Measurements from ENCODE around the gene AIFM3.

AIFM3 gene

DNA sequence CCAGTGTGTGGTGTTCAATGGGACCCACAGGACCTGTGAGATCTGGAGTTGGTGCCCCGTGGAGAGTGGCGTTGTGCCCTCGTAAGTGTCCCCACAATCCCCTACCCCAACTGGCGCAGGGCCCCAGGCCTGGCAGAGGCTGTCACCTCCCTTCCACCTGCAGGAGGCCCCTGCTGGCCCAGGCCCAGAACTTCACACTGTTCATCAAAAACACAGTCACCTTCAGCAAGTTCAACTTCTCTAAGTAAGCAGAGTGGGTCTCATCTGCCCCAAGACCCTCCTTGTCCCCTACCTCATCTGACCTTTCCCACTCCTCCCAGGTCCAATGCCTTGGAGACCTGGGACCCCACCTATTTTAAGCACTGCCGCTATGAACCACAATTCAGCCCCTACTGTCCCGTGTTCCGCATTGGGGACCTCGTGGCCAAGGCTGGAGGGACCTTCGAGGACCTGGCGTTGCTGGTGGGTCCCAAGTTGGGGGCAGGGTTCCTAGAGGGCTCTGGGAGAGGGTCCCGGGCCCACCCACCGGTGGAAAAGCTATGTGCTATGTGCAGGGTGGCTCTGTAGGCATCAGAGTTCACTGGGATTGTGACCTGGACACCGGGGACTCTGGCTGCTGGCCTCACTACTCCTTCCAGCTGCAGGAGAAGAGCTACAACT lies 56.0 kb downstream of the AIFM3 start:
- no peak overlapping the region for H3K27ac ChIP-seq
- no peaks in the 10 kb centered on the region for H3K36me3 ChIP-seq (ENCODE audit: insufficient read depth, low read length)
- H3K9me3 ChIP-seq (ENCODE audit: low read depth, low read length), result no peaks in the 10 kb centered on the region
- TF ChIP-seq EZH2 (IDR thresholded peaks at IDR 0.05) (no peak), POLR2AphosphoS5 (IDR thresholded peaks at IDR 0.05; ENCODE audit: borderline replicate concordance, low read depth, low read length) (no peak), FOXP2 (optimal IDR thresholded peaks at IDR 0.05; ENCODE audit: control extremely low read depth, extremely low read length, insufficient read depth) (no peak)
- no peak for DNase-seq (ENCODE audit: low read depth, low spot score)
- no peak overlapping the region for H3K9ac ChIP-seq (ENCODE audit: insufficient read length)
- H3K4me3 ChIP-seq, result no peak overlapping the region

DNA sequence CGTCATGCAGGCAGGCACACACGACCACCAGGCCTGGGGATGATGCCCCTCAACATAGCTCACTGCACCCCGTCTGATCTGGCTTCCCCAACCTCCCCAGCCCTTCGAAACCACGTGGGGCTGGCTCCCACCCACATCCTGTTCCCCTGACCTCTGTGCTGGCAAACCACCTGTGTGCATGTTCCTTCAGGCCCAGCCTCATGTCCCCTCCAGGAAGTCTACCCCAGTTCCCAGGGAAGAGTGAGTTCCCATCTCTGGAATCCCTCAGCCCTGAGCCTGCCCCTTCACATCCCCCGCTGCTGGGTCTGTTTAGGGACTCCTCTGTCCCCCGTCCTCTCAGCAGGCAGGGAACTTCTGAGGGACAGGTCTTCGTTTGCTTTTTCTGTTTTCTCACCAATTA lies 58.2 kb downstream of the AIFM3 start:
- no peak overlapping the region for H3K9ac ChIP-seq (ENCODE audit: insufficient read length)
- TF ChIP-seq EZH2 (IDR thresholded peaks at IDR 0.05) (no peak), FOXP2 (optimal IDR thresholded peaks at IDR 0.05; ENCODE audit: control extremely low read depth, extremely low read length, insufficient read depth) (no peak), POLR2AphosphoS5 (IDR thresholded peaks at IDR 0.05; ENCODE audit: borderline replicate concordance, low read depth, low read length) (no peak)
- no peaks in the 10 kb centered on the region for H3K9me3 ChIP-seq (ENCODE audit: low read depth, low read length)
- no peaks in the 10 kb centered on the region for H3K36me3 ChIP-seq (ENCODE audit: insufficient read depth, low read length)
- H3K4me3 ChIP-seq, result no peak overlapping the region
- H3K27ac ChIP-seq, result no peak overlapping the region
- no peak for DNase-seq (ENCODE audit: low read depth, low spot score)

DNA sequence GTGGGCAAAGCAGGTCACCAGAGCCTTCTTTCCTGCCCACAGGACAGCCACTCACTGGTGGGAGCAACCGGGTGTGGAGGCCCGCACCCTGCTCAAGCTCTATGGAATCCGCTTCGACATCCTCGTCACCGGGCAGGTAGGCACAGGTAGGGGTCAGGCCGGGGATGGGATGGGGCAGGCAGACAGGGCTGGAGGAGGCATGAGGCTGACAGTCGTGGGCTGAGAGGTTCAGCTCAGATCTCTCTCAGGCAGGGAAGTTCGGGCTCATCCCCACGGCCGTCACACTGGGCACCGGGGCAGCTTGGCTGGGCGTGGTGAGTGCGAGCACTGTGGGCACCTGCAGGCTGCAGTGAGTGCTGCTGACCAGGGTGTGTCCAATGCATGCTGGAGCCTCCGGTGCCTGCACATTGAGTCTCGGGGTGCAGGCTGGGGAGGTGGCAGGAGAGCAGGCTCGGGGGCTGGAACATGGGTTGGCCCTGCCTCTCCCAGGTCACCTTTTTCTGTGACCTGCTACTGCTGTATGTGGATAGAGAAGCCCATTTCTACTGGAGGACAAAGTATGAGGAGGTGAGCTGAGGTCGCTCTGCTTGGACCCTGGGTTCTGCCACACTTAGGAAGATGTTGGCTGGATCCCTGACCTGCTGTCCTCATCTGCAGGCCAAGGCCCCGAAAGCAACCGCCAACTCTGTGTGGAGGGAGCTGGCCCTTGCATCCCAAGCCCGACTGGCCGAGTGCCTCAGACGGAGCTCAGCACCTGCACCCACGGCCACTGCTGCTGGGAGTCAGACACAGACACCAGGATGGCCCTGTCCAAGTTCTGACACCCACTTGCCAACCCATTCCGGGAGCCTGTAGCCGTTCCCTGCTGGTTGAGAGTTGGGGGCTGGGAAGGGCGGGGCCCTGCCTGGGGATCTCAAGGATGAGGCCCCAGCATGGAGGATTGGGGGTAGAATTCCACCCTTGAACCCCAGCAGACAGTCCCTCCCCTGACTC lies 59.0 kb downstream of the AIFM3 start:
- Histone ChIP-seq H3K9me3 (ENCODE audit: low read depth, low read length) (no peaks in the 10 kb centered on the region), H3K4me3 (no peak overlapping the region), H3K27ac (no peak overlapping the region), H3K36me3 (ENCODE audit: insufficient read depth, low read length) (no peaks in the 10 kb centered on the region), H3K9ac (ENCODE audit: insufficient read length) (no peak overlapping the region)
- DNase-seq (ENCODE audit: low read depth, low spot score), result no peak
- TF ChIP-seq FOXP2 (optimal IDR thresholded peaks at IDR 0.05; ENCODE audit: control extremely low read depth, extremely low read length, insufficient read depth) (no peak), POLR2AphosphoS5 (IDR thresholded peaks at IDR 0.05; ENCODE audit: borderline replicate concordance, low read depth, low read length) (no peak), EZH2 (IDR thresholded peaks at IDR 0.05) (no peak)

DNA sequence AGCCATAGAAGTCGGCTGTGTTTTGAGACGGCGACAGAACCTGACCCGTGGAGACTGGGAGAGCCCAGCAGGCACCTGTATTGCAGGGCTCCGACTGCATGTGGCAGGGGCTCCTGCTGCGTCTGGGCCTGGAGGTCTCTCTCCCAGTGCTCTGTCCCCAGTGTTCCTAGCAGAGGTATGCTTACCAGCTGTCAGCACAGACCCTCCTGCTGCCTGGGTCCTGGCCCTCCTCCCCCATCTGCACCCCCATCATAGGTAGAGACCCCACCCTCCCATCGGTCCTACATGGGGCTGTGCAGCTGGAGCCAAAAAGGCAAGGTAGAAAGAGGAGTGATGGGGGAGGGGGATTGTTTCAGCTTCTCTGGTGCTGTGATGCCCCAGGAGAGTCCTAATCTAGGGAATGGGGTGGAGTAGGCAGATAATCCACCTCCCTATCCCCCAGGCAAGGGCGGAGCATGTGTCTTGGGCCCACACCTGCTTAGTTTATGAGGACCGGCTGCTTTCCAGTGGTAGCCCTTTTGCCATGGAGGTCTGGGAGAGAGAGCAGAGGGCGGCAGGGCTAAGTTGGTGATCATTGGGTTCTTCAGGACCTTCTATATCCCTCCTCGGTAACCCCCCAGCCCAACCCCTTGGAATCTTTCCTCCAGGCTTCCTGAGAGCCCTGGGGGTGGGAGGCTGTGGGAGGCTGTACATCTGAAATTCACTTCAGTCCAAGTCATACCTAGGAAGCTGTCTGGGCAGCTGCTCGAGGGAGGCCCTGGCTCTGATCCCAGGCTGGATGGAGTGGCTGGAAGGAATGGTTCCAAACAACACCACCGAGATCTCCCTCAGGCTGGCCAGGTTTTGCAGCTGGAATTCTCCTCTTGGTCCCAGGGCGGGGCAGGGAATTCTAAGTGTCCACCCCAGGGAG lies 60.0 kb downstream of the AIFM3 start:
- no peaks in the 10 kb centered on the region for H3K36me3 ChIP-seq (ENCODE audit: insufficient read depth, low read length)
- no peaks in the 10 kb centered on the region for H3K9me3 ChIP-seq (ENCODE audit: low read depth, low read length)
- DNase-seq (ENCODE audit: low read depth, low spot score), result no peak
- TF ChIP-seq EZH2 (IDR thresholded peaks at IDR 0.05), result no peak
- no peak for TF ChIP-seq POLR2AphosphoS5 (IDR thresholded peaks at IDR 0.05; ENCODE audit: borderline replicate concordance, low read depth, low read length)
- TF ChIP-seq FOXP2 (optimal IDR thresholded peaks at IDR 0.05; ENCODE audit: control extremely low read depth, extremely low read length, insufficient read depth), result no peak
- H3K27ac ChIP-seq, result no peak overlapping the region
- no peak overlapping the region for H3K4me3 ChIP-seq
- no peak overlapping the region for H3K9ac ChIP-seq (ENCODE audit: insufficient read length)

DNA sequence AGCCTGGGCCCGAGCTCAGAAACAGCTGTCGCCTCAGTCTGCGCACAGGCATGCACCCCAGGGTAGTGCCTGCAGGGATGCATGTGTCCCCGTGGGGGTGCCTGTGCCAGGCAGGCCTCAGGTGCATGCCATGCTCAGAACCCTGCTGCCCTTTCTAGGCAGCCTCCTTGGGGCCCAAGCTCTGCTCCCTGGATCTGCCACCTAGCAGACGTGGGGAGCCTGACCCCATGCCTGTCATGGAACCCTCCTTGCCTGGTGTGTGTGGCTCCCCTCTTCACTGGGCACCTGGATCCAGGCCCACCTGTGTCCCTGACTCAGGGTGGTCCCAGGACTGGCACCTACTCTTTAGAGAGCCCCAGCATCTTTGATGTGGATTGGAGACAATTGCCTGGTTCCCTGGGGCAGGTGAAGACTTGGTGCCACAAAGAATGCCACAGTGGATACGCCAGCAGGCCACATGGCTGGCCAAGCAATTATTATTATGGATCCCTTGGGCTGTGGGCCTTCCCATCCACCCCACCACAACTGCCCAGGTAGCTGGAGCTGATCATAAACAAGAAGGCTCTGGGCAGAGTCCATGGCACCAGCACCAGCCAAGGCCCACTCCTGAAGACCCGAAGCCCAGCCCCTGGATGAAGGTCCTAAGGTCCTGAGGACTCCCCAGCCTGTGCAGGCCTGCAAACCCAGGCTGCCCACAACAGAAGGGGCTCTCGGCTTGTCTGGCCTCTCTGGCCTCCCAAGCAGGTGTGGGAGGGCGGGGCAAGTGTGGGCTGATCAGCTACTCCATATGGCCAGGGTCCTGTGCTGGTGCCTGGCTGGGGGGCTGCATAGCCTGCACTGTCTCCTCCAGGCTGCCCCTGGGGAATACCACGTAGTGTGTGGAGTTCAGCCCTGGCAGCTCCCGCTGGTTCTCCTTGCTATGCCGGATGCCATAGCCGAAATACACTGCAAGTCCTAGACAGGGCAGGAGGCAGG lies 61.5 kb downstream of the AIFM3 start:
- DNase-seq (ENCODE audit: low read depth, low spot score), result no peak
- no peak overlapping the region for H3K4me3 ChIP-seq

DNA sequence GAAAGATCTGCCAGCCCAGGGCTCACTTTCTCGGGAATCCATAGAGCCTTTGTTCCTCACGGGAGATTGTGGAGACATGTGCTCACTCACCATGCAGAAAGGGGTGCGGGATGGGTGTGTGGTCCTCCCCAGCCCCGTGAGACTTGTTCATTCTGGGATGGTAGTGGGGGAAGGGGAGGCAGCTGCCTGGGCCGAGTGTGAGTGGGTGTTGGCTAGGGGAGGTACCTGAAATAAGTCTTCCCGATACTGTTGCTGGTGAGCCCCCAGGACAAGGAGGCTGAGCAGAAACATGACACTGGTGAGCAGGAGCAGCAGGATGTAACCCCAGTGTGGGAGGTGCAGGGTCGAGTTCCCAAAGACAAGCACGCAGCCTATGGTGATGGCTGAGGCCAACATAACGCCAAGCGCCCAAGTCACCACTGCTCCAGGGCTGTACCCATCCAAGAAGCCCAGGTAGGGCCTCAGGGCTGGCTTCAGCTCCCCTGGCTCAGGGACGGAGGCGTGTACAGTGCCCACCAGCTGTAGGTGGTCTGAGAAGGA lies 62.5 kb downstream of the AIFM3 start:
- Histone ChIP-seq H3K9ac (ENCODE audit: insufficient read length) (no peak overlapping the region), H3K4me3 (no peak overlapping the region), H3K36me3 (ENCODE audit: insufficient read depth, low read length) (no peaks in the 10 kb centered on the region), H3K9me3 (ENCODE audit: low read depth, low read length) (no peaks in the 10 kb centered on the region), H3K27ac (no peak overlapping the region)
- no peak for DNase-seq (ENCODE audit: low read depth, low spot score)
- TF ChIP-seq POLR2AphosphoS5 (IDR thresholded peaks at IDR 0.05; ENCODE audit: borderline replicate concordance, low read depth, low read length), result no peak
- no peak for TF ChIP-seq EZH2 (IDR thresholded peaks at IDR 0.05)
- TF ChIP-seq FOXP2 (optimal IDR thresholded peaks at IDR 0.05; ENCODE audit: control extremely low read depth, extremely low read length, insufficient read depth), result no peak

More for the DNA sequence above, 61.5 kb downstream of the AIFM3 start:
- TF ChIP-seq POLR2AphosphoS5 (IDR thresholded peaks at IDR 0.05; ENCODE audit: borderline replicate concordance, low read depth, low read length) (no peak), EZH2 (IDR thresholded peaks at IDR 0.05) (no peak), FOXP2 (optimal IDR thresholded peaks at IDR 0.05; ENCODE audit: control extremely low read depth, extremely low read length, insufficient read depth) (no peak)
- Histone ChIP-seq H3K36me3 (ENCODE audit: insufficient read depth, low read length) (no peaks in the 10 kb centered on the region), H3K27ac (no peak overlapping the region), H3K9me3 (ENCODE audit: low read depth, low read length) (no peaks in the 10 kb centered on the region), H3K9ac (ENCODE audit: insufficient read length) (no peak overlapping the region)

DNA sequence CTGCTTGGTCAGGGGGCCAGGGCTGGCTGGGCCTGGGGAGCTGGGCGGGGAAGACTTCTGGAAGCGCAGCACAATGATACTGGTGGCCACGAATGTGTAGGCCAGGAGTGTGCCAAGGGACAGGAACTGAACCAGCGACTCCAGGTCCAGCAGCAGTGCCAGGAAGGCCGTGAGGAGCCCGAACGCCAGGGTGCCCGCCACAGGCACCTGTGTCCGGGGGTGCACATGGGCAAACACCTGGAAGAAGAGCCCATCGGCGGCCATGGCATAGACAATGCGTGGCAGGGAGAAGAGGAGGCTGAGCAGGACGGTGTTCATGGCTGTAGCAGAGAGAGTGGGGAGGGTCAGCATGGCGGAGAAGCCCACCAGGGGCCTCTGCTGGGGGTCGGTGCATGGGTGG lies 63.0 kb downstream of the AIFM3 start:
- no peak overlapping the region for H3K27ac ChIP-seq
- no peak overlapping the region for H3K9ac ChIP-seq (ENCODE audit: insufficient read length)
- TF ChIP-seq EZH2 (IDR thresholded peaks at IDR 0.05), result no peak
- no peak for TF ChIP-seq FOXP2 (optimal IDR thresholded peaks at IDR 0.05; ENCODE audit: control extremely low read depth, extremely low read length, insufficient read depth)
- TF ChIP-seq POLR2AphosphoS5 (IDR thresholded peaks at IDR 0.05; ENCODE audit: borderline replicate concordance, low read depth, low read length), result no peak
- no peak overlapping the region for H3K4me3 ChIP-seq
- no peaks in the 10 kb centered on the region for H3K36me3 ChIP-seq (ENCODE audit: insufficient read depth, low read length)
- no peaks in the 10 kb centered on the region for H3K9me3 ChIP-seq (ENCODE audit: low read depth, low read length)
- no peak for DNase-seq (ENCODE audit: low read depth, low spot score)
